UCSD-AML1 (cell line): ENCODE data around the gene HIC2.
"Not testable (repeated sequence)": the region's sequence is repeated elsewhere in the genome, so short reads cannot be mapped to it uniquely, and the experiment has no call there.

Experiments
- DNase-seq: peaks from one replicate; lab custom pipeline; 2025; ENCODE audit not compliant: unreplicated experiment; lab: John Stamatoyannopoulos, UW

HIC2 gene

DNA sequence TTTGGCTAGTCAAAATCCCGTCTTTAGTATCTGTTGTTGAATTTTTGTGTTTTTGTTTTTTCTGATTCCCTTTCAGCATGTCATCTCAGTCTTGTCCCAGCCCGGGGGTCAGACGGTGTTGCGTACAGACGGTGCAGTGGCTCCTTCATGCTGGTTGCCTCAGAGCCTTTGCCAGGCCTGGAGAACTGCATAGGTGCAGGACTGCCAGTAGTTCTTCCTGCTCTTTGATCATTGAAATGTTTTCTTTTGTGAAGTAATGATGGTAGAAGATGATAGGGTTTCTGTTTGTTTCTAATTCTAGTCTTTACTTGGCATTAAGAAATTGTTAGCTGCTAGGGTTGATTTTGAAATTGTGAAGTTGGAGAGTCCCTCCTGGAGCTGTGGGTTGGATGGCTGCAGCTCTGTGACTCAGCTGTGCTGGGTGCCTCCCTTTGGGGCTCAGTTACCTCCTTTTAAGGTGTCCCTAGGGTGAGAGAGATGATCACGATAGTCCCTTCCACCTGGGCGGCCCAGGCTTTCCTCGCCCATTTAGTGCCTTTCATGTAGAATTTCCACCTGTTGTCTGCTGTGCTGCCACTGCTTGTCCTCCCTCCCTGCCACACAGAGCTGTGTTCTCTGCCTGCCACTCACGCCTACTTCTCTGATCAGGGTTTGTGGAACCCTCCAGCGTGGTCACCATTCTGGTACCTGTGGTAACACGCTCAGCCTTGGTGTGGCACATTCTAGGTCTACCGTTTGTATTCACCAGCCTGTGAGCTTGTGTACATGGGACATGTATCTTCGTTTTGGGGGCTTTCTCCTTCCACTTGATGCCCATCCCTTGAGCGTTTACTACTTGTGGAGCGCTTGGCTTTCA lies 17.4 kb downstream of the HIC2 start:
- DNase-seq: not testable (repeated sequence)

- DNase-seq: not testable (repeated sequence)
These were observed 19.0 kb downstream of the HIC2 start for GRCh38 chr22:21435998-21436810.

GRCh38 chr22:21438013-21438412 lies 20.8 kb downstream of the HIC2 start:
- DNase-seq: not testable (repeated sequence)

DNA sequence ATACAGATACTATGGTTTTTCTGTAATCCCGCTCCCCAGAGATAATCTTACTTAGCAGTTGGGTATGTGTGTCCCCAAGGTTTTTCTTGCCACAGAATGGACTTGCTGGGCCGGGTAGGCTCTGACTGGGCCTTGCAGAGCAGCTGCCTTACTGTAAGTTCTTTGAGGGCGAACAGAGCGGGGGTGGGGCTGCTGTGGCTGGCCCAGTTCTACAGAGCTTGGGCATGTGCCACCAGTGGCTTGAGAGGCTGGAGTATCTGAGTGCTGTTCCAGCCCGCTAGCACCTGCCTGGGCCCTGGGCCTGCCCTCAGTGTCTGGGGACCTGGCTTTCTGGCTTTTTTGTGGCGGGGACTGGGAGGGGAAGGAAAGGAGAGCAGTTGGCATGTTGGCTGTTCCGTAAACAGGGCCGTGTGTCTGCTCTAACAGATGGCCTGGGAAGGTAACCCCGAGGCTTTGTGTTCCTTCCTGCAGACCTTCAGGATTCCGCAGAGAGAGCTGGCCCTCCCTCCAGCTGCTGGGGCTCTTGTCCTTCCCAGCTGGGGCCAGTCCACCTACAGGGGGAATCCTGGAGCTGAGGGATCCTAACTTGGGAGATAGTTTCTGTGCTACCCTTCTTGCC lies 23.0 kb downstream of the HIC2 start:
- DNase-seq: not testable (repeated sequence)

GRCh38 chr22:21440676-21441075 lies 23.5 kb downstream of the HIC2 start:
- DNase-seq: not testable (repeated sequence)

DNA sequence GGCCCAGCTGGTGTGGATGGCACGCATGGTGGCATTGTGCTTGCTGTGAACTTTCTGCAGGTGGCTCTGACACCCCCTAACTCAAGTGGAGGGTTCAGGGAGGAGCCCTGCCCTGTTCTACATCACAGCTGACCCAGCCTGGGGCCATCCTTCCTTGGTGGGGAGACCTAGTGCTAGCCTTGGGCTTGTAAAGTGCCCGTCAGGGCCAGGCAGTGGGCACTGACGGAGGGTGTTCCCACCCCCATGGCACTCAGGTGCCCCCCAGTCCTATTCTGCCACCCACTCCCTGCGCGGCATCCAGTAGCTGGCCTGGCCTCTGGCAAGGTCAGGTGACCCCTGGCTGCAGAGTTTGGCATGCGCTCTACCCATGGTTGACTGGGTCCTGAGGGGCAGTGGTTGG lies 24.0 kb downstream of the HIC2 start:
- not testable (repeated sequence) for DNase-seq

DNA sequence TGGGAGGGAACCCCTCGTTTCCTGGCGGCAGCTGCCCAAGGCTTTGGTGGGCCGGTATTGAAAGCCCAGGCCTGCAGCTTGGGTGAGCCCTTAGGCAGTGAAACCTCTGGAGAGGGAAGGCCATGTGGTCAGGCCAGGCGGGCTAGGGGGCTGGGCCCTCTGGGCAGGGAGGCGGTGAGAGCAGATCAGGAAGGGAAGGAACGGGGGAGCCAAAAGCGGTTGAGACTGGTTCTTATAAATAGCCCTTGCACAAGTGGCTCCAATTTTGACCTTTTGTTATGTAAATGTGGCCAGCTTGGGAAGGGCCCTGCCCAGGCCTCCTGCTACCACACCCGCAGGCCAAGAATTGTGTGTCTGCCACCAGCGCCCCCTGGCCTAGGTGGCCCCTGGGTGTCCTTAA lies 25.0 kb downstream of the HIC2 start:
- not testable (repeated sequence) for DNase-seq

- DNase-seq: not testable (repeated sequence)
These were observed 25.5 kb downstream of the HIC2 start for GRCh38 chr22:21442646-21443045.

GRCh38 chr22:21443057-21443734 lies 26.0 kb downstream of the HIC2 start:
- no peak for DNase-seq

- no peak for DNase-seq
These were observed 26.7 kb downstream of the HIC2 start for GRCh38 chr22:21443735-21444421.

DNA sequence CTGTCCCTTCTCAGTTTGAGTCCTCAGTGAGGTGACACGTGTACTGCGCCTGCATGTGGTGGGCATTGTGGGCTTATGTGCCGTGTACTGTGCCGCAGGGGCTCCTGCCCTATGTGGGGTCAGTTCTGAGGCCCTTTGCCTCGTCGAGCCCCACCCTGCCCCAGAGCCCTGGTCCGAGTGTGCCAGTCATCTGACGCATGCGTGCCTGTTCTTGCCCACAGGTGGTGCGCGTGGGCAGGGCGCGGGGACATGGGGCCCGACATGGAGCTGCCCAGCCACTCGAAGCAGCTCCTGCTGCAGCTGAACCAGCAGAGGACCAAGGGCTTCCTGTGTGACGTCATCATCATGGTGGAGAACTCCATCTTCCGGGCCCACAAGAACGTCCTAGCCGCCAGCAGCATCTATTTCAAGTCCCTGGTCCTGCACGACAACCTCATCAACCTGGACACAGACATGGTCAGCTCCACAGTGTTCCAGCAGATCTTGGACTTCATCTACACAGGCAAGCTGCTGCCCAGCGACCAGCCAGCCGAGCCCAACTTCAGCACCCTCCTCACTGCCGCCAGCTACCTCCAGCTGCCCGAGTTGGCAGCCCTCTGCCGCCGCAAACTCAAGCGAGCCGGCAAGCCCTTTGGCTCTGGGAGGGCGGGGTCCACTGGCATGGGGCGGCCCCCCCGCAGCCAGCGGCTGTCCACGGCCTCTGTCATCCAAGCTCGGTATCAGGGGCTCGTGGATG lies 27.7 kb downstream of the HIC2 start:
- no peak for DNase-seq

GRCh38 chr22:21445437-21446127 lies 28.4 kb downstream of the HIC2 start:
- DNase-seq: no peak

- no peak for DNase-seq
These were observed 29.1 kb downstream of the HIC2 start for GRCh38 chr22:21446128-21446826.

DNA sequence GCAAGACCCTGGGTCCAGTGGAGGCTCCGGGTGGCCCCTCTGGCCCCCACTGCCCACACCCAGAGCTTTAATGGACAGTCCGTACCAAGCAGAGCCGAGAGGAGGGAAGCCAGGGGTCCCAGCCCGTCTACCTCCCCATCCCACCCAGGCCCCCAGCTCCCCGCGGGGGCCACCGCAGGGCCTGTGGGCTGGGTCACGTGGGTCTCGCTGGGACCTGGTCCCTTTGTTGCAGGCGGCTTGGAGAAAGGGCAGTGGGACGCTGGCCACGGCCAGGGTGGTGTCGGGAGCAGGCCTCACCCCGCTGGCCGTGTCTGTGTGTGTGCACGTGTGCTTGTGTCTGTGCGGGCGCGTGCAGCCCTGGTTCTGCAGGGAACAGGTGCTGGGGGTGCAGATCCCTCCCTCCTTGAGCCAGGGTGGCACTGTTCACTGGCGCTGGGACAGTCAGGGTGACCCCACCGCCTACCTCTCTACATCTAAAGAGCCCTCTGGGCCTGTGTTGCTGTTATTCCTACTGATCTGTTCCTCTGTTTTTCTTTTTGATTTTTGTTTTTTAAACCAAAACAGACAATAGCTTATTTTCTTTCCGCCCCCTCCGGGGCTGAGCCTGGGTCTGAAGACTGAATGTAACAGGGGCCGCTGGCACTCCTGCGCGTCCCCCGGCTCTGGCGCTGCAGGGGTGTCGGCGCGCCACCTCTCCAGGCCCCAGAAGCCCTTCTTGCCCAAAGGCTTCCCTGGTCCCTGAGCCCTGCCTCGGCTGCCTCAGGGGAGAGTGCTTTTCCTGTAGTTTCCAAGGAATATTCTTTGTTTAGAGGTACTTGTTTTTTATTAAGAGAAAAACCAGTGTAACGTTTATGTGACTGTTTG lies 29.9 kb downstream of the HIC2 start:
- DNase-seq: no peak

DNA sequence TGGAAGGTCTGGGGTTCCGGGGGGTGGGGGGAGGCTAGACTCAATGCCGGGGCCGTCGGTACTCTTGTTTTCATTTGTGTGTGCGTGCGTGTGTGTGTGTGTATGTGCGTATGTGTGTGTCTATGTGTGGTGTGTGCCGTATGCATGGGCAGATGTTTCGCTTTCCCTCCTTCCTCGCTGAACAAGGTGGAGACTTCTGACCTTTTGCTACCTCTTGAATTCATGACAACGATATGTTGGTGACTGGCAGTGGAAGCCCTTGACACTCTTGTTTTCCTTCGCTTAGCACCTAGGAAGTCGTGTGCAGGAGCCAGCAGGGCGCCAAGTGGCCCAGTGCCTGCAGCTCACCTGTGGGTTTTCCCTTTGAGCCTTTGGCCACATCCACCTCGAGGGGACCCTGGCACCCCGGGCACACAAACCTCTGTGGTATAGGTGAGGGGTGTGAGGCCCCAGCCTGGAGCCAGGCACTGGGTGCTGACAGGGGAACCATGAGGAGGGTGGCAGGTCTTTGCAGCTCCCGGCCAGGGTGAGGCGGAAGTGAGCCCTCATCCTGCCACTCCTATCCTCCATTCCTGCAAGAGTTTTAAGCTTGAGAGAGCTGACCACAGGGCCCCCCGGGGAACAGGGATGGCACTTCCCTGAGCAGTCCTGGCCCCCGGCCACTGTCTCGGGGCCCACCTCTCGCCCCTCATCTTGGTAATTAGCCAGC lies 30.7 kb downstream of the HIC2 start:
- DNase-seq: no peak

DNA sequence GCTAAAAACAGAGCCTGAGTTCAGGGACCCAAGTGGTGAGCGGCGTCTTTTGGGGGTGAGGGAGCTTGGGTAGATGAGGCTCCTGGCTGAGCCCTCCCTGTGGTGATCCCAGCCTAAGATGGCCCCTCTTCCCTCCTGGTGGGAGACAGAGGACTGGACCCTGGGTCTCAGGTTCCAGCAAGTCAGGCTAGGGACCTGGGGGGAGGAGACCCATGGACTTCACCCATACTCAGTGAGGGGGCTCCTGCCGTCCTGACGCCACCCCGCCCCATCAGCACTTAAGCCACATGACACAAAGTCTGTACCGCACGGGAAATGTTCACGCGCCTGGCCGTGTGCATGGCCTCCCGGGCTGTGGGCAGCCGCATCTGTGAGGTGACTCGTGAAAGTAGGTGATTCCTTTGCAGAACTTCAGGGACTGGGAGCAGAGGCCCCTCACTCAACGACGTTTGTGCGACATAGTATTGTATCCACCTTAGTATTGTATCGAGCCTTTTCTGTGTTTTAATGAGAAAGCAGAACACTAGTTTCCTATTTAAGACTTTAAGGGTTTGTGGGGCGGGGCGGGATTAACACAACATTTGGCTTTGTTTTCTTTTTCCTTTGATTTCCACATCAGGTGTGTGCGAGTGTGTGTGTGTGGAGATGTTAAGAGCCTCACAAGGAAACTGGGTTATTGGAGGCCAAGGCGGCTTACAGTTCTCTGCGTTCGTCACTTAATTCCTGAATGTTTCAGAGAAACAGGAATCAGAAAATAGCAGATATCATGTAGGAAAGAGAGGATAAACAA lies 31.7 kb downstream of the HIC2 start:
- DNase-seq: no peak
